ENCODE data around the gene PUDP.

DNA sequence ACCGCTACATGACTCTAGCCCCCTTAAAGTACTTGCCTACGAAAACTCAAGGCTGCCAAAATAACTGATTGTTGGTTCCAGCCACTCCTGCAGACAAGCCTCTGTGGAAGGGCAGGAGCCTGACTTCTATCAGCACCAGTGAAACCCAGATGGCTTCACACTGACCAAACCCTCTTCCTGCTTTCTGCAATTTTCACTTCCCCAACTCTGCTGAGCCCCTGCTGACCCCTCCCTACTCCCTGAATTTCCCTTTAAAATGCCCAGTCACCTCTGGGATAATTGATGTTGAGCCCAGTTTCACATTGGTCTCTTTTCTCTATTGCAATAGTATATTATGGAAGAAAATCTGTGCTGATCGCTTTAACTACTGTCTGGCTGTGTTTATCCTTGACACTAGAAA lies 62.1 kb downstream of the PUDP start:
- TF ChIP-seq CTCF (IDR thresholded peaks at IDR 0.05 in 2 of 3, conservative IDR thresholded peaks at IDR 0.05 in 1 of 3; ENCODE audit: borderline replicate concordance in 1 of 3, insufficient read depth in 1 of 3, low read depth in 2 of 3, low read length in 2 of 3) (no peak), JUND (IDR thresholded peaks at IDR 0.05) (no peak), ZFX (IDR thresholded peaks at IDR 0.05) (no peak), SRF (IDR thresholded peaks at IDR 0.05; ENCODE audit: low read depth) (no peak), POLR2A (IDR thresholded peaks at IDR 0.05; ENCODE audit: borderline replicate concordance, extremely low read depth, insufficient read depth, insufficient read length) (no peak), MAX (IDR thresholded peaks at IDR 0.05) (no peak), EZH2phosphoT487 (IDR thresholded peaks at IDR 0.05; ENCODE audit: borderline replicate concordance) (no peak), EZH2 (IDR thresholded peaks at IDR 0.05) (no peak), YY1 (IDR thresholded peaks at IDR 0.05; ENCODE audit: extremely low read depth, insufficient replicate concordance, low read depth, low read length) (no peak), CEBPB (IDR thresholded peaks at IDR 0.05; ENCODE audit: low read depth) (no peak), POLR2AphosphoS5 (IDR thresholded peaks at IDR 0.05; ENCODE audit: low read depth, low read length) (no peak)
- TF ChIP-seq, protein P1, sequence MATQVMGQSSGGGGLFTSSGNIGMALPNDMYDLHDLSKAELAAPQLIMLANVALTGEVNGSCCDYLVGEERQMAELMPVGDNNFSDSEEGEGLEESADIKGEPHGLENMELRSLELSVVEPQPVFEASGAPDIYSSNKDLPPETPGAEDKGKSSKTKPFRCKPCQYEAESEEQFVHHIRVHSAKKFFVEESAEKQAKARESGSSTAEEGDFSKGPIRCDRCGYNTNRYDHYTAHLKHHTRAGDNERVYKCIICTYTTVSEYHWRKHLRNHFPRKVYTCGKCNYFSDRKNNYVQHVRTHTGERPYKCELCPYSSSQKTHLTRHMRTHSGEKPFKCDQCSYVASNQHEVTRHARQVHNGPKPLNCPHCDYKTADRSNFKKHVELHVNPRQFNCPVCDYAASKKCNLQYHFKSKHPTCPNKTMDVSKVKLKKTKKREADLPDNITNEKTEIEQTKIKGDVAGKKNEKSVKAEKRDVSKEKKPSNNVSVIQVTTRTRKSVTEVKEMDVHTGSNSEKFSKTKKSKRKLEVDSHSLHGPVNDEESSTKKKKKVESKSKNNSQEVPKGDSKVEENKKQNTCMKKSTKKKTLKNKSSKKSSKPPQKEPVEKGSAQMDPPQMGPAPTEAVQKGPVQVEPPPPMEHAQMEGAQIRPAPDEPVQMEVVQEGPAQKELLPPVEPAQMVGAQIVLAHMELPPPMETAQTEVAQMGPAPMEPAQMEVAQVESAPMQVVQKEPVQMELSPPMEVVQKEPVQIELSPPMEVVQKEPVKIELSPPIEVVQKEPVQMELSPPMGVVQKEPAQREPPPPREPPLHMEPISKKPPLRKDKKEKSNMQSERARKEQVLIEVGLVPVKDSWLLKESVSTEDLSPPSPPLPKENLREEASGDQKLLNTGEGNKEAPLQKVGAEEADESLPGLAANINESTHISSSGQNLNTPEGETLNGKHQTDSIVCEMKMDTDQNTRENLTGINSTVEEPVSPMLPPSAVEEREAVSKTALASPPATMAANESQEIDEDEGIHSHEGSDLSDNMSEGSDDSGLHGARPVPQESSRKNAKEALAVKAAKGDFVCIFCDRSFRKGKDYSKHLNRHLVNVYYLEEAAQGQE (IDR thresholded peaks at IDR 0.05; ENCODE audit: low read depth), result no peak

All from HCT116 (cell line).